PC-9 (cell line): ENCODE measurements around the gene FBN3. TPM values are rescaled to one million over a fixed set of nuclear protein-coding genes. Genes with fewer than 3 reads are reported as not detected.
"Not testable (repeated sequence)": the region's sequence is repeated elsewhere in the genome, so short reads cannot be mapped to it uniquely, and the experiment has no call there.

Source experiments
- BruUV-seq: library from RNA; stranded (reverse); fragments of 400-500 nt; replicated peaks from 2 replicates; lab custom pipeline; 2021; lab: Mats Ljungman, UMichigan
- CTCF ChIA-PET: fragments of 300-600 bp; sonication (Branson Sonifier 250); formaldehyde crosslinking; loops from one replicate; lab custom pipeline; 2022; ENCODE audit warnings: antibody characterized with exemption; lab: Charles Lee
- POLR2A ChIA-PET: fragments of 300-600 bp; sonication (Branson Sonifier 250); formaldehyde crosslinking; loops from one replicate; lab custom pipeline; 2022; ENCODE audit warnings: antibody characterized with exemption; ENCODE audit not compliant: unreplicated experiment; lab: Charles Lee
- DNase-seq, 2 experiments: peaks; one replicate each; pipeline versions ENCODE4 v3.0.0 to v3.0.0-alpha.2; 2015 to 2022; ENCODE audit warnings: mixed read lengths in 1 of 2
- H2AFZ ChIP-seq: fragments of 200-600 bp; sonication (generic); 2 replicates; pipeline ENCODE4 v1.8.1; 2017; ENCODE audit warnings: antibody characterized with exemption
- H3F3A ChIP-seq: fragments of 200-600 bp; sonication (generic); 2 replicates; pipeline ENCODE4 v1.8.1; 2017; ENCODE audit warnings: antibody characterized with exemption, mild to moderate bottlenecking, low read depth; ENCODE audit not compliant: insufficient read depth
- H3K27ac ChIP-seq: fragments of 200-600 bp; sonication (generic); 2 replicates; pipeline ENCODE4 v1.6.1; 2016; ENCODE audit warnings: mixed run types
- H3K27me3 ChIP-seq: fragments of 200-600 bp; sonication (generic); 2 replicates; pipeline ENCODE4 v1.6.1; 2016; ENCODE audit warnings: low read depth, mixed run types; ENCODE audit not compliant: insufficient read depth
- H3K36me3 ChIP-seq: fragments of 200-600 bp; sonication (generic); 2 replicates; pipeline ENCODE4 v1.6.1; 2016; ENCODE audit warnings: low read depth, mixed run types
- H3K4me1 ChIP-seq: fragments of 200-600 bp; sonication (generic); replicated peaks from 2 replicates; pipeline ENCODE4 v1.6.1; 2016; ENCODE audit warnings: mixed run types; ENCODE audit not compliant: insufficient read depth
- H3K4me2 ChIP-seq: fragments of 200-600 bp; sonication (generic); 2 replicates; pipeline ENCODE4 v1.6.1; 2017; ENCODE audit warnings: mixed run types
- H3K4me3 ChIP-seq: fragments of 200-600 bp; sonication (generic); 2 replicates; pipeline ENCODE4 v1.6.1; 2016; ENCODE audit warnings: mixed run types
- H3K79me2 ChIP-seq: fragments of 200-600 bp; sonication (generic); 2 replicates; pipeline ENCODE4 v1.6.1; 2017; ENCODE audit warnings: low read depth, mixed run types
- H3K9me2 ChIP-seq: fragments of 200-600 bp; sonication (generic); 2 replicates; pipeline ENCODE4 v1.8.1; 2017; ENCODE audit warnings: mild to moderate bottlenecking; ENCODE audit not compliant: insufficient read depth
- H3K9me3 ChIP-seq: fragments of 200-600 bp; sonication (generic); 2 replicates; pipeline ENCODE4 v1.8.1; 2016; ENCODE audit warnings: low read depth; ENCODE audit not compliant: insufficient read depth
- H4K20me1 ChIP-seq: fragments of 200-600 bp; sonication (generic); 2 replicates; pipeline ENCODE4 v1.8.1; 2017; ENCODE audit not compliant: insufficient read depth
- EZH2 ChIP-seq: fragments of 200-600 bp; sonication (generic); IDR thresholded peaks from 2 replicates; pipeline ENCODE4 v1.8.0; 2017; ENCODE audit warnings: antibody characterized with exemption, low read depth
- intact Hi-C: fragments of 100-400 bp; cut with micrococcal nuclease; formaldehyde crosslinking; loops from one replicate; pipeline ENCODE4 v1.10.0; 2022; ENCODE audit not compliant: unreplicated experiment
- total RNA-seq: library from RNA; stranded (reverse); gene quantifications from 2 replicates; pipeline ENCODE4 v1.2.3, GENCODE V29; 2021
- TF ChIP-seq, protein P1 (sequence below): fragments of 200-600 bp; sonication (generic); conservative IDR thresholded peaks from 2 replicates; pipeline ENCODE4 v1.6.1; 2017; ENCODE audit warnings: mixed run types, antibody characterized with exemption, mild to moderate bottlenecking, moderate library complexity

The FBN3 gene
- total RNA-seq, 1 experiment from 2014 or later, result not detected

DNA sequence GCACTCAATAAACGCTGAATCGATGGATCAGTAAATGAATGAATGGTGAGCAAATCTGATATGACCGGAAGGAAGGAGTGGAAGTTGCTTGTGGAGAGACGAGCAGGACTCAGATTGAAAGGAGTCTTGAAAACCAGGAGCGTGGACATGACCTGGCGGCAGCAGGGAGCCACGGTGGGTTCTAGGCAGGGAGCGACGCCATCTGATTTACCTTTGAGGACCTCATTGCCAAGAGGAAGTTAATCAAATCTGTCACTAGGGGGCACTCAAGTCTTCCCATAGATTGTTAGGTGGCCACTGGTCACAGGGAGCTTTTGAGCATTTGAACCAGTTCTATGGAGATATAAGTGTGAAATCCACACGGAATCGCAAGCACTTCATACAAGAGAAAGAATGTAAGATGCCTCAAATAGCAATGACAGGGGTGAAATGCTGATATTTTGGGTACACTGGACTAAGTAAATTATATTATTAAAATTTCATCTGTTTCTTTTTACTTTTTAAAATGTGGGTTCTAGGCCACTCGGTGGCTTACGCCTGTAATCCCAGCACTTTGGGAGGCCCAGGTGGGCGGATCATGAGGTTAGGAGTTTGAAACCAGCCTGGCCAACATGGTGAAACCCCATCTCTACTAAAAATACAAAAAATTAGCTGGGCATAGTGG lies 9.2 kb upstream of the FBN3 start:
- H3K4me2 ChIP-seq, result no peak overlapping the region
- ChIA-PET POLR2A (interaction anchor here (0.6 to 0.8 kb wide), 4 partner anchors 9 to 460 kb away, joined by 3 to 8 read pairs (median 4); no protein-coding TSS in a partner anchor), CTCF (interaction anchor here (0.6 to 1.0 kb wide), 4 partner anchors 9 to 276 kb away, joined by 3 read pairs; no protein-coding TSS in a partner anchor)
- H3K4me3 ChIP-seq, result no peak overlapping the region
- H3K27ac ChIP-seq, result no peak overlapping the region
- no peaks in the 10 kb centered on the region for H3K9me3 ChIP-seq
- peak; percentile 42 to 75 for DNase-seq
- peaks cover 16% of the 10 kb centered on the region; the same call in 1 of the 2 replicates for H3F3A ChIP-seq
- H3K27me3 ChIP-seq, result no peaks in the 10 kb centered on the region
- intact Hi-C loops, result loop anchor here (1.0 kb wide), 1 partner anchor 95 kb away; no protein-coding TSS in a partner anchor
- H3K9me2 ChIP-seq, result no peaks in the 10 kb centered on the region
- TF ChIP-seq, protein P1, sequence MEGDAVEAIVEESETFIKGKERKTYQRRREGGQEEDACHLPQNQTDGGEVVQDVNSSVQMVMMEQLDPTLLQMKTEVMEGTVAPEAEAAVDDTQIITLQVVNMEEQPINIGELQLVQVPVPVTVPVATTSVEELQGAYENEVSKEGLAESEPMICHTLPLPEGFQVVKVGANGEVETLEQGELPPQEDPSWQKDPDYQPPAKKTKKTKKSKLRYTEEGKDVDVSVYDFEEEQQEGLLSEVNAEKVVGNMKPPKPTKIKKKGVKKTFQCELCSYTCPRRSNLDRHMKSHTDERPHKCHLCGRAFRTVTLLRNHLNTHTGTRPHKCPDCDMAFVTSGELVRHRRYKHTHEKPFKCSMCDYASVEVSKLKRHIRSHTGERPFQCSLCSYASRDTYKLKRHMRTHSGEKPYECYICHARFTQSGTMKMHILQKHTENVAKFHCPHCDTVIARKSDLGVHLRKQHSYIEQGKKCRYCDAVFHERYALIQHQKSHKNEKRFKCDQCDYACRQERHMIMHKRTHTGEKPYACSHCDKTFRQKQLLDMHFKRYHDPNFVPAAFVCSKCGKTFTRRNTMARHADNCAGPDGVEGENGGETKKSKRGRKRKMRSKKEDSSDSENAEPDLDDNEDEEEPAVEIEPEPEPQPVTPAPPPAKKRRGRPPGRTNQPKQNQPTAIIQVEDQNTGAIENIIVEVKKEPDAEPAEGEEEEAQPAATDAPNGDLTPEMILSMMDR, result peak; percentile 91
- TF ChIP-seq EZH2, result no peak
- no peak overlapping the region for H2AFZ ChIP-seq
- peaks cover 25% of the 10 kb centered on the region for H3K4me1 ChIP-seq
- BruUV-seq, result no TSS peak
- no peaks in the 10 kb centered on the region for H3K79me2 ChIP-seq
- H3K36me3 ChIP-seq, result no peaks in the 10 kb centered on the region
- no peaks in the 10 kb centered on the region for H4K20me1 ChIP-seq

DNA sequence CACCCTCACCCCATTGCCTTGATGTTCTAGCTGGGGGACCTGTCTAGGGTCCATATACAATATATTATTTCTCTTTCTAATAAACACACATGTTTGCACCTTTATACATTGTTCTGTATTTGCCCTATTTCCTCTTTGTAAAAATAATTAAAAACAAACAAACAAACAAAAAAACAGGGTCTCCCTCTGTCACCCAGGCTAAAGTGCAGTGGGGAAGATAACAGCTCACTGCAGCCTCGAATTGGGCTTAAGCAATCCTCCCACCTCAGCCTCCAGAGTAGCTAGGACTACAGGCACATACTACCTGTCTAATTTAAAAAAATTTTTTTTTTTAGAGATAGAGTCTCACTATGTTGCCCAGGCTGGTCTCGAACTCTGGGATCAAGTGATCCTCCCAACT lies 5.9 kb upstream of the FBN3 start:
- intact Hi-C loops, result no loop called here
- Histone ChIP-seq H2AFZ (no peak overlapping the region), H3K27me3 (peaks cover 10% of the 10 kb centered on the region; the same call in 1 of the 2 replicates), H3K9me3 (no peaks in the 10 kb centered on the region), H3K27ac (no peak overlapping the region), H3K4me2 (peak overlapping the region; percentile 52), H3K79me2 (no peaks in the 10 kb centered on the region), H3K4me1 (peaks cover 30% of the 10 kb centered on the region), H3K36me3 (no peaks in the 10 kb centered on the region), H3K4me3 (no peak overlapping the region), H3K9me2 (no peaks in the 10 kb centered on the region), H4K20me1 (no peaks in the 10 kb centered on the region), H3F3A (peaks cover 20% of the 10 kb centered on the region; the same call in 1 of the 2 replicates)
- POLR2A ChIA-PET, result interaction anchor here (0.6 kb wide), 1 partner anchor 777 kb away, joined by 3 read pairs; no protein-coding TSS in a partner anchor
- no peak for DNase-seq
- CTCF ChIA-PET, result interaction anchor here (0.6 to 0.8 kb wide), 2 partner anchors 26 to 427 kb away, joined by 3 to 5 read pairs; no protein-coding TSS in a partner anchor
- BruUV-seq, result no TSS peak
- no peak for TF ChIP-seq EZH2
- TF ChIP-seq, protein P1, result no peak

DNA sequence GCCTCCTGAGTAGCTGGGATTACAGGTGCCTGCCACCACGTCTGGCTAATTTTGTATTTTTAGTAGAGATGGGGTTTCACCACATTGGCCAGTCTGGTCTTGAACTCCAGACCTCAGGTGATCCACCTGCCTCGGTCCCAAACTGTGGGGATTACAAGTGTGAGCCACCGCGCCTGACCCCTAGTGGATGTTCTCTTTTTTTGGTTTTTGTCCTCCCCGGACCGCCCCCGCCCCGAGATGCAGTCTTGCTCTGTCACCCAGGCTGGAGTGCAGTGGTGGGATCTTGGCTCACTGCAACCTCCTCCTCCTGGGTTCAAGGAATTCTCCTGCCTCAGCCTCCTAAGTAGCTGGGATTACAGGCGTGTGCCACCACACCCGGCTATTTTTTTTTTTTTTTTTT lies 4.6 kb upstream of the FBN3 start:
- H3K4me3 ChIP-seq, H3K9me3 ChIP-seq, intact Hi-C loops, BruUV-seq, CTCF ChIA-PET, H3K36me3 ChIP-seq, H4K20me1 ChIP-seq, H2AFZ ChIP-seq, H3K27ac ChIP-seq, H3K79me2 ChIP-seq, DNase-seq, POLR2A ChIA-PET, H3K9me2 ChIP-seq: not testable (repeated sequence)
- Histone ChIP-seq H3F3A (peaks cover 16% of the 10 kb centered on the region; the same call in 1 of the 2 replicates), H3K4me2 (peak overlapping the region; percentile 52; the same call in 1 of the 2 replicates), H3K27me3 (peaks cover 20% of the 10 kb centered on the region; the same call in 1 of the 2 replicates), H3K4me1 (peaks cover 30% of the 10 kb centered on the region)
